NCI-H1930 (cell line): ENCODE results near the gene HSP90AA1.
"Not testable (repeated sequence)": the region's sequence is repeated elsewhere in the genome, so short reads cannot be mapped to it uniquely, and the experiment has no call there.

Source experiments
- DNase-seq, 2 experiments: peaks; one replicate each; lab custom pipeline; 2025; lab: John Stamatoyannopoulos, UW

Gene HSP90AA1

DNA sequence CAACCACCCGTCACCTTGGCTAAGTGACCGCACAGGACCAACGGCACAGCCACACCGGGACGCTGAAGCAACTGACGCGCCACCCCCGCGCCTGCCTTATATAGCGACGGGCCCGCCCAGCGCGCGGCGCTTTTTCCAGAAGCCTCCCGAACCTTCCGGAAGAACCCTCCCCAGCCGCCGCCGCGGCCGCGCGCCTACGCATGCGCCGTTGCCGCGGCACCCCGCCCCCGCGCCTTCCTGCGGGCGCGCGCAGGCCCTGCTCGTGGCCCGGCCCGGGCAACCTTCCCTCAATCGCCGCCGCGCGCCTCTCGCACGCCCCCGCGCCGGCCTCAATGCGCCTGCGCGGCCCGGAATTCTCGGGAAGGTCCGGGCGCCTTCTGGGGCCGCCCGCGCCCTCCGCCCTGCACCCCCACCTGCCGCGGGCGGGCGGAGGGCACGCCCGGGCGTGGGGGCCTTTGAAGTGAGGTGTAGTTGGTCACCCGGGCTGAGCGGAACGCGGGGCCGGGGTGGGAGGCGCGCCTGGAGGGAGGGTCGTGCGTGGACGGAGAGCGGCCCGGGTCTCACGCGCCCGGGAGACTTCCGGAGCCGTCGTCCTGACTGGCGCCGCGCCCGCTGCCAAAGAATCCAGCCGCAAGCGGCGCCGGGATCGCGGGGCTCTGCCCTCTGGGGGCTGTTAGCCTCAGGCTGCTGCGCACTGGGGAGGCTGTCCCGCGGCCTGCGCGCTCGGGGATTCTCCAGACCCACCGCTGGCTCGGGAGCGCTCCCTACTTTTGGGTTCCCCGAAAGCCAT, at the start of gene HSP90AA1:
Gene HSP90AA1, minus strand, starts transcription at position 73 of the 790 bp plus-strand sequence. CDS start 666 bp downstream, outside the sequence.
- DNase-seq, result peak; percentile 82 to 94

DNA sequence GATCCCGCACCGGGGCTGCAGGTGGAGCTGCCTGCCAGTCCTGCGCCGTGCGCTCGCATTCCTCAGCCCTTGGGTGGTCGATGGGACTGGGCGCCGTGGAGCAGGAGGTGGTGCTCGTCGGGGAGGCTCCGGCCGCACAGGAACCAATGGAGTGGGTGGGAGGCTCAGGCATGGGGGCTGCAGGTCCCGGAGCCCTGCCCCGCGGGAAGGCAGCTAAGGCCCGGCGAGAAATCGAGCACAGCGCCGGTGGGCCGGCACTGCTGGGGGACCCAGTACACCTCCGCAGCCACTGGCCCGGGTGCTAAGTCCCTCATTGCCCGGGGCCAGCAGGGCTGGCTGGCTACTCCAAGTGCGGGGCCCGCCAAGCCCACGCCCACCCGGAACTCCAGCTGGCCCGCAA, 48.6 kb upstream of the HSP90AA1 start:
- not testable (repeated sequence) for DNase-seq

DNA sequence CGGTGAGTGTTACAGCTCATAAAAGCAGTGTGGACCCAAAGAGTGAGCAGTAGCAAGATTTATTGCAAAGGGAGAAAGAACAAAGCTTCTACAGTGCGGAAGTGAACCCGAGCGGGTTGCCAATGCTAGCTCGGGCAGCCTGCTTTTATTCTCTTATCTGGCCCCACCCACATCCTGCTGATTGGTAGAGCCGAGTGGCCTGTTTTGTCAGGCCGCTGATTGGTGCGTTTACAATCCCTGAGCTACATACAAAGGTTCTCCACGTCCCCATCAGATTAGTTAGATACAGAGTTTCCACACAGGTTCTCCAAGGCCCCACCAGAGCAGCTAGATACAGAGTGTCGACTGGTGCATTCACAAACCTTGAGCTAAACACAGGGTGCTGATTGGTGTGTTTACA, 47.9 kb upstream of the HSP90AA1 start:
- DNase-seq, result not testable (repeated sequence)

DNA sequence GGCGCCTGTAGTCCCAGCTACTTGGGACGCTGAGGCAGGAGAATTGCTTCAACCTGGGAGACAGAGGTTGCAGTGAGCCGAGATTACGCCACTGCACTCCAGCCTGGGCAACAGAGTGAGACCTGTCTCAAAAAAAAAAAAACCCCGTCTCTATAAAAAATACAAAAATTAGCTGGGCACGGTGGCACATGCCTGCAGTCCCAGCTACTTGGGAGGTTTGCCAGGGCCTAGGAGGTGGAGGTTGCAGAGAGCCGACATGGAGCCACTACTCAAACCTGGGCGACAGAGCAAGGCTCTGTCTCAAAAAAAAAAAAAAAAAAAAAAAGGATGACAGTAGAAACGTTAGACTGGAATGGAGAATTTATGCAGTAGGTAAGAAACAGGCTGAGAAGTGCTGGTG, 47.2 kb upstream of the HSP90AA1 start:
- not testable (repeated sequence) for DNase-seq

GRCh38 chr14:102131741-102132140, 44.9 kb upstream of the HSP90AA1 start:
- DNase-seq, result no peak

DNA sequence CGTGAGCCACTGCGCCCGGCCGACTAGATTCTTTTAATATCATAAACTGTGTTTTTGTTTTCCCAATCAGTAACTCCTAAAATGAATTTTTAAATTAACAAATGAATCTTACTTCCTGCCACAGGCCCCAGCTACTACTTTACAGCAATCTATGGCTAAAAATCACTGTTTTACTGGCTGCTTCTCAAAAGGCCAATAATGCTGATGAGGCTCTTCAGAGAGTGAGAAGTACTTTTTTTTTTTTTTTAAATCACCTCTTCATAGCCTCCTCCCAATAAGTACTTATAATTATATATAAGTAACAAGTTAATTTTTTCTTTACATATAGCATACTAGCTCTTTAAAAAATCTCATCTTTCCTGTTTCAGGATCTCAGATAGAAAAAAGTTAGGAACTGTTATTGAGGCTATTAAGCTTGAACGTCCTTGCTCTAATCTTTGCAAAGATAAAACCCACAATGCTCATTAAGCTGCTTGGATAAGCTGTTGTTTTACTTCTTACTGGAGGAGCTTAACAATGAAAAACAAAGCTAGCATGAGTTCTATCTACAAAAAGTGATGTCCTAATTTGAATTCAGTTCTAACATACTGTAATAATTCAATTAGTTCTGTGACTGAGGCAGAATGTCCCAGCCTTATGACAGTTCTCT, 40.1 kb upstream of the HSP90AA1 start:
- no peak for DNase-seq

DNA sequence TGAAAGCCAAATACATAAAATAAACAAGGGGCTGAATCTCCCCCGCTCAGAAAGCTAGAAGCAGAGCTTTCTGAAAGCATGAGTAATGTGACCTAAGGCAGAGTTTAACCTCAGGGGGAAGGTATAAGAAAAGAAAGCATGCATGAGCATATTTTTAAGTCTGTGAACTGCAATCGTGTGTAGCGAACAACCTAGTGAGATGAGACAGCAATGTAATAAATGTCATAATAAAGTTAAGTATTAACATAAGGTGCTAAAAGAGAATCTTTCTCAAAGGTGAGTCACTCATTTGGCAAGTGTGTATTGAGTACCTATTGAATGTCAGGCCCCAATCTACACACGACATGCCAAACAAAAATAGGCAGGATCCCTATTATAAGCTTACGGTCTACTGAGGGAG, 38.7 kb upstream of the HSP90AA1 start:
- DNase-seq, result no peak

DNA sequence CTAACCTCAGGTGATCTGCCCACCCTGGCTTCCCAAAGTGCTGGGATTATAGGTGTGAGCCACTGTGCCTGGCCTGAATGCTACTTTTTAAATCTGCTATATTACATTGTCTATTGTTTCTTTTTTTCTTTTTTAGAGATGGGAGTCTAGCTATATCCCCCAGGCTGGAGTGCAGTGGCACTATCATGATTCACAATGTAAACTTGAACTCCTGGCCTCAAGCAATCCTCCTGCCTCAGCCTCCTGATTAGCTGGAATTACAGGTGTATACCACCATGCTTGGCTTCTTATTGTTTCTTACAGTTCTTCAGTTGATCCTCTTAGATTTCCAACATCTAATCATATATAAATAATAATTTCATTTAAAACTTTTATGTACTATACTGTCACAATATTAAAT, 37.6 kb upstream of the HSP90AA1 start:
- DNase-seq, result no peak

GRCh38 chr14:102121567-102121966, 34.7 kb upstream of the HSP90AA1 start:
- no peak for DNase-seq

- DNase-seq, result no peak
These were observed 34.0 kb upstream of the HSP90AA1 start for GRCh38 chr14:102120888-102121287.

- no peak for DNase-seq
These were observed 31.0 kb upstream of the HSP90AA1 start for GRCh38 chr14:102117852-102118251.

- no peak for DNase-seq
These were observed 29.7 kb upstream of the HSP90AA1 start for GRCh38 chr14:102116361-102117180.

- no peak for DNase-seq
These were observed 24.3 kb upstream of the HSP90AA1 start for GRCh38 chr14:102111101-102111500.

DNA sequence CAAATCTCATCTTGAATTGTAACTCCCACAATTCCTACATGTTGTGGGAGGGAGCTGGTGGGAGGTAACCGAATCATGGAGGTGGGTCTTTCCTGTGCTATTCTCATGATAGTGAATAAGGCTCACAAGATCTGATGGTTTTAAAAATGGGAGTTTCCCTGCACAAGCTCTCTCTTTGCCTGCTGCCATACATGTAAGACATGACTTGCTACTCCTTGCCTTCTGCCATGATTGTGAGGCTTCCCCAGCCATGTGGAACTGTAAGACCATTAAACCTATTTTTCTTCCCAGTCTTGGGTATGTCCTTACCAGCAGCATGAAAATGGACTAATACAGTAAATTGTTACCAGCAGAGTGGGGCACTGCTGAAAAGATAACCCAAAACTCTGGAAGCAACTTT, 22.5 kb upstream of the HSP90AA1 start:
- not testable (repeated sequence) for DNase-seq

GRCh38 chr14:102105369-102105768, 18.5 kb upstream of the HSP90AA1 start:
- no peak for DNase-seq

GRCh38 chr14:102103062-102103695, 16.3 kb upstream of the HSP90AA1 start:
- no peak for DNase-seq

DNA sequence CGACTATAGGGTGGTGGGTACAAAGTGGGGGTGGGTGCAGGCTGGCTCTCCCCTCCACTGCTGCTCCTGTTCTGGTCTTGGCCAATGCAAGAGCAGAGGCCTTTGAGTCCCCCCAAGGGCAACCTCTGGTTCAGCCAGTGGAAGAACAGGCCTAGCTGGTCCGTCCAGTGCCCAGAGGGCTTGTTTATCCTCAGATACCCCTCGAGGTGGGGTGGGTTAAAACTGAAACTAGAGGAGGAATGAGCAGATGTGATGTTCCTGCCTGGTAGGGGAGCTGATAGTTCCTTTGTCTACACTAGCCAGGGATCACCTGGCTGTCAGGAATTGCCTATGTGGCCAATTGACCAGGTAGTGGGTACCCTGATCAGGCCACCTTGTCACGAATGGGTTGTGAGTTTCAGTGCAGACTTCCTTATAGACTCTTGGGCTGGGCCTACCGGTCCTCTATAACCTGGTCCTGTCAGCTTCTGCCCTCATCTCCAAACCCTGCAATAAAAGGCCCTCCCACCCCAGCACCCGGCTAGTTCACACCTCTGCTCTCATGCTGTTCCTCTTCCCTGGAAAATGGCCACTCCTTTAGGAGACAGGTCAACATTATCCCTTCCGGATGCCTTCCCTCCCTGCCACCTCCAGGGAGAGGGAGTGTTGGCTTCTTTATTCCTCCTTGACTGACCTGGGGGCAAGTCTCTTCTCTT, 10.7 kb upstream of the HSP90AA1 start:
- no peak for DNase-seq

- peak; percentile 26 to 71 for DNase-seq
These were observed 9.8 kb upstream of the HSP90AA1 start for GRCh38 chr14:102096569-102097188.

- no peak for DNase-seq
These were observed 9.2 kb upstream of the HSP90AA1 start for GRCh38 chr14:102095871-102096568.

DNA sequence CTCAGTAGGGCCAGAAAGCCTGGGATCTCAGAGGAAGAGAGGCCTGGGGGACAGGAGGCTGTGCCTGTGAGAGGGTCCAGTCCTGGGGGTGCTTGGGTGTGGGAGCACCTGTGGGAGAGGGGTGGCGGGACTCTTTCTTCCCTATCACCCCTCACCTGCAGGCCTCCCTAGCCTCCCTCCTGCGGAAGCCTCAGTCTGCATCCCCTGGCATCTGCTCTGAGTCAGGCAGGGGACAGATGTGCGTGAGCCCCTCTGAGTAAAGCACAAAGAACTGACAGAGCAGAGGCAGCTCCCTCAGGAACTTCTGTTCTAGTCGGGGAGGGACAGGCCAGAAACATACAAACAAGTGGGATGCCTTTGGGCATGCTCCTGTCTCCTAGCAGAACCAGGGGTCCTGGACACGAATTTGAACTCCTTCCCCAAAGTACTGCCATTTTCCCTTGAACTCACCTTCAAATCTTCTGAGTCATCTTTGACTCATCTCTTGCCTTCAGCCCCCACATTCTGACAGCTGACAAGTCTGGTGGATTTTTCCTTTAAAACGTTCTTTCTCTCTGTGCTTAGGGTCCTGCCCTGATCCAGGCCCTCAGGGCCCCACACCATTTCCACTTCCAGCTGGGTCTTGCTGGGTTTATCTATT, 8.5 kb upstream of the HSP90AA1 start:
- no peak for DNase-seq
